ENCODE measurements around the gene UGP2.

DNA sequence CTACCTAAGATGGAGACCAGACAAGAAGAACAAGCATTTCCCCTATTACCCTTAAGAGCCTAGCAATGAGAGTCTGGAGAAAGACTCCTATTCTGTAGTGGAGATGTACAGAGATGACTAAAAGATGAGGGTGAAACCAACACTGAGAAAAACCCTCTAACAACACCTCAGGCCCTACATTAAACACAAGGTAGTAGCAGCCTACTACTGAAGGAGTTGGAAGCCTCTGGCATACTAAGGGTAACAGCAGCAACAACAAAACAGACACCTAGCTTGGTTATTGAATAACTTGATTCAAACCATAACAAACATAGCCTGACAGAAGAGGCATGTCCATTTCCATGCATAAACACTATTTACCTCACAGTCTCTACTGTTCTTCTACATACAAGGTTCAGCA is 60.5 kb downstream of the UGP2 start:
- TF ChIP-seq, protein P1, sequence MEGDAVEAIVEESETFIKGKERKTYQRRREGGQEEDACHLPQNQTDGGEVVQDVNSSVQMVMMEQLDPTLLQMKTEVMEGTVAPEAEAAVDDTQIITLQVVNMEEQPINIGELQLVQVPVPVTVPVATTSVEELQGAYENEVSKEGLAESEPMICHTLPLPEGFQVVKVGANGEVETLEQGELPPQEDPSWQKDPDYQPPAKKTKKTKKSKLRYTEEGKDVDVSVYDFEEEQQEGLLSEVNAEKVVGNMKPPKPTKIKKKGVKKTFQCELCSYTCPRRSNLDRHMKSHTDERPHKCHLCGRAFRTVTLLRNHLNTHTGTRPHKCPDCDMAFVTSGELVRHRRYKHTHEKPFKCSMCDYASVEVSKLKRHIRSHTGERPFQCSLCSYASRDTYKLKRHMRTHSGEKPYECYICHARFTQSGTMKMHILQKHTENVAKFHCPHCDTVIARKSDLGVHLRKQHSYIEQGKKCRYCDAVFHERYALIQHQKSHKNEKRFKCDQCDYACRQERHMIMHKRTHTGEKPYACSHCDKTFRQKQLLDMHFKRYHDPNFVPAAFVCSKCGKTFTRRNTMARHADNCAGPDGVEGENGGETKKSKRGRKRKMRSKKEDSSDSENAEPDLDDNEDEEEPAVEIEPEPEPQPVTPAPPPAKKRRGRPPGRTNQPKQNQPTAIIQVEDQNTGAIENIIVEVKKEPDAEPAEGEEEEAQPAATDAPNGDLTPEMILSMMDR (IDR thresholded peaks at IDR 0.05), result no peak
- TF ChIP-seq POLR2AphosphoS5 (IDR thresholded peaks at IDR 0.05; ENCODE audit: low read depth, low read length) (no peak), TCF7L2 (IDR thresholded peaks at IDR 0.05; ENCODE audit: low read depth, low read length) (no peak), SIN3A (IDR thresholded peaks at IDR 0.05; ENCODE audit: borderline replicate concordance, insufficient read depth, low read depth, low read length) (no peak)

Measured in Panc1 (cell line).